Measurements from ENCODE around the gene ZBTB46. TPM values are rescaled to one million over a fixed set of nuclear protein-coding genes. Genes with fewer than 3 reads are reported as not detected.

ZBTB46 gene
- total and polyA plus RNA-seq, 10 of the 15 experiments (the other 5 are each of a cell fraction or from before 2014, with no cell fraction given) = 0.15 to 0.92 (median 0.34) TPM

DNA sequence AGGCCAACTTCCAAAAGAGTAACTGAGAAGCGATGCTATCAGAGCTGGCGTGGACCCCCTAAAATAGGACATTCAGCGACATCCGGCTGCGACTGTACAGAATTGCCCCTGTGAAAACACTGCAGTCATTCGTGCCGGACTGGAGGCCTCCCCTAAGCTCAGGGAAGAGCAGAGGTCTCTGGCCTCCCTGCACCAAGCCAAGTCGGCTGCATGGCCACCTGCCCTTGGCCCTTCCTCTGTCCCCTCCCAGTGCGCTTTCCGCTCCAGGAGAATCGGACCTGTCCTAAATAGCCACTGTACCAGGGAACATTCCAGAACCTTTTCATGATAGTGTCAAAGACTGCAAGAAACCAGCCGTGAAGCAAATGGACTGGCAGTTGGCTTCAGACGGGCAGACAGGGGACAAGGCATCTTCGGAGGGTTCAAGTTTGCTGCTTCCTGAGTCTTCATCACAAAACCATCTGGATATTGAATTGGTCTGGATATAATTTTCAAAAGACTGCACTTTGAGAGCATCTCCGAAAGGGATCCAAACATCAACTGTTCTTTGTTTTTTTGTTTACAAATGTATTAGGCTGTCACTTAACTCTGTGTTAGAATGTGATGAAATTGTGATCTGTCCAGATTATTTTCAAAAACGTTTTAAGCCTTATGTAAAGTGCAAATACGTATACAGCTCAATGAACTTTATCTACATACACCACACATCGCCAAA lies 75.0 kb downstream of the ZBTB46 start:
- ChIA-PET SMC1A (ENCODE audit: uncharacterized antibody, unreplicated experiment) (no interaction called here), RAD21 (ENCODE audit: unreplicated experiment) (no interaction called here), POLR2A (no interaction called here), CTCF (interaction anchor here (0.6 to 0.9 kb wide), 2 partner anchors 30 to 82 kb away, joined by 3 to 4 read pairs; no protein-coding TSS in a partner anchor)
- no peak overlapping the region for H3K4me3 ChIP-seq
- H4K20me1 ChIP-seq (ENCODE audit: control insufficient read depth, insufficient read depth) = no peaks in the 10 kb centered on the region
- no peak overlapping the region for H2AFZ ChIP-seq (ENCODE audit: control insufficient read depth, low read depth, low read length)
- no peak overlapping the region for H3K9ac ChIP-seq (ENCODE audit: control insufficient read depth, insufficient read depth, low read length)
- H3K9me3 ChIP-seq (replicated peaks; ENCODE audit: control insufficient read depth, insufficient read depth, low read length) = no peaks in the 10 kb centered on the region
- H3K4me1 ChIP-seq (ENCODE audit: control insufficient read depth, insufficient read depth, low read length) = no peaks in the 10 kb centered on the region
- WGBS (ENCODE audit: insufficient coverage, insufficient replicate concordance, low lambda C conversion rate, missing lambda C conversion rate) = 58% methylated on average over 18 of the region's 18 CpGs
- no peaks in the 10 kb centered on the region for H3K36me3 ChIP-seq (ENCODE audit: control insufficient read depth in 2 of 2, insufficient read depth in 2 of 2, low read length in 1 of 2)
- TF ChIP-seq MEF2A (IDR thresholded peaks at IDR 0.05; ENCODE audit: insufficient read depth, low read depth, low read length) (no peak), SMAD5 (IDR thresholded peaks at IDR 0.05; ENCODE audit: low read depth) (no peak), BRCA1 (IDR thresholded peaks at IDR 0.05; ENCODE audit: low read depth, low read length) (no peak), LARP7 (IDR thresholded peaks at IDR 0.05) (no peak), KAT2A (conservative IDR thresholded peaks at IDR 0.05; ENCODE audit: control insufficient read depth, low read depth, low read length) (no peak), EP300 (IDR thresholded peaks at IDR 0.05; ENCODE audit: borderline replicate concordance in 1 of 2, control insufficient read depth in 1 of 2, low read depth in 2 of 2, low read length in 2 of 2) (no peak), ZNF622 (IDR thresholded peaks at IDR 0.05) (no peak), NFYA (IDR thresholded peaks at IDR 0.05; ENCODE audit: borderline replicate concordance, low read depth, low read length) (no peak), E2F8 (IDR thresholded peaks at IDR 0.05; ENCODE audit: low read depth, partially characterized antibody) (no peak), GATAD2B (conservative IDR thresholded peaks at IDR 0.05; ENCODE audit: low read depth) (no peak), CBX5 (IDR thresholded peaks at IDR 0.05; ENCODE audit: low read depth) (no peak), SMC3 (IDR thresholded peaks at IDR 0.05; ENCODE audit: borderline replicate concordance, low read length) (no peak)
- TF ChIP-seq, protein P1, sequence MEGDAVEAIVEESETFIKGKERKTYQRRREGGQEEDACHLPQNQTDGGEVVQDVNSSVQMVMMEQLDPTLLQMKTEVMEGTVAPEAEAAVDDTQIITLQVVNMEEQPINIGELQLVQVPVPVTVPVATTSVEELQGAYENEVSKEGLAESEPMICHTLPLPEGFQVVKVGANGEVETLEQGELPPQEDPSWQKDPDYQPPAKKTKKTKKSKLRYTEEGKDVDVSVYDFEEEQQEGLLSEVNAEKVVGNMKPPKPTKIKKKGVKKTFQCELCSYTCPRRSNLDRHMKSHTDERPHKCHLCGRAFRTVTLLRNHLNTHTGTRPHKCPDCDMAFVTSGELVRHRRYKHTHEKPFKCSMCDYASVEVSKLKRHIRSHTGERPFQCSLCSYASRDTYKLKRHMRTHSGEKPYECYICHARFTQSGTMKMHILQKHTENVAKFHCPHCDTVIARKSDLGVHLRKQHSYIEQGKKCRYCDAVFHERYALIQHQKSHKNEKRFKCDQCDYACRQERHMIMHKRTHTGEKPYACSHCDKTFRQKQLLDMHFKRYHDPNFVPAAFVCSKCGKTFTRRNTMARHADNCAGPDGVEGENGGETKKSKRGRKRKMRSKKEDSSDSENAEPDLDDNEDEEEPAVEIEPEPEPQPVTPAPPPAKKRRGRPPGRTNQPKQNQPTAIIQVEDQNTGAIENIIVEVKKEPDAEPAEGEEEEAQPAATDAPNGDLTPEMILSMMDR (IDR thresholded peaks at IDR 0.05 in 2 of 3, conservative IDR thresholded peaks at IDR 0.05 in 1 of 3; ENCODE audit: control insufficient read depth in 2 of 3, extremely low read depth in 1 of 3, insufficient read depth in 1 of 3, low read depth in 3 of 3, low read length in 3 of 3) = no peak; a peak in 1 of 6 replicates
- in situ Hi-C loops (cut with MboI) (no loop called here), intact Hi-C loops (cut with micrococcal nuclease; ENCODE audit: unreplicated experiment) (no loop called here)
- no peak for ATAC-seq
- DNase-seq (ENCODE audit: low read depth, low spot score) = no peak
- peaks cover 0 to 2% of the 10 kb centered on the region in 2 experiments; a peak in 1 of 4 replicates for H3K27me3 ChIP-seq (replicated peaks in 1 of 2; ENCODE audit: control insufficient read depth in 2 of 2, insufficient read depth in 2 of 2, low read length in 1 of 2)
- no peak overlapping the region for H3K4me2 ChIP-seq (ENCODE audit: control insufficient read depth, insufficient read depth)
- no TSS peak for BruUV-seq (replicated peaks)
- no peaks in the 10 kb centered on the region for H3K79me2 ChIP-seq (ENCODE audit: control insufficient read depth, insufficient read depth, low read length)
- H3K27ac ChIP-seq (ENCODE audit: control insufficient read depth, insufficient read depth) = no peak overlapping the region
- no peak for FAIRE-seq

Measured in GM12878 (cell line).